ENCODE data around the gene UGGT1.
A peak's percentile ranks its signal among the peaks of the same experiment; 100 is the strongest.

DNA sequence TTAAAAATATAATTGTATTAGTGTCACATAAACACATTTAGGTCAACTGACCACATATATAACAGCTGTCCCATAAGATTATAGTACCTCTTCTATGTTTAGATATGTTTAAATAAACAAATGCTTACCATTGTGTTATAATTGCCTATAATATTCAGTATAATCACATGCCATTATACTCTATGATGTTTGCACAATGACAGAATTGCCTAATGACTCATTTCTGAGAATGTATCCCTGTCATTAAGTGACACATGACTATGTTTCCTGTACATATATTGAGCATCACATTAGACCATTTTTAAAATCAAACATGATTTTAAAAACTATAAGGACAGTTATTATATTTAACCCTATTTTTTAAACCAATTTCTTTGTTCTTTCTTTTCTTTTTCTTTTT lies 137.9 kb downstream of the UGGT1 start:
- TF ChIP-seq CTCF (IDR thresholded peaks at IDR 0.05; ENCODE audit: extremely low read depth in 1 of 2, insufficient read depth in 1 of 2, low read depth in 1 of 2, low read length in 2 of 2) (no peak), EZH2 (IDR thresholded peaks at IDR 0.05; ENCODE audit: borderline replicate concordance, low read depth, low read length, severe bottlenecking) (no peak), POLR2AphosphoS5 (IDR thresholded peaks at IDR 0.05; ENCODE audit: insufficient read depth, low read depth, low read length) (no peak), POLR2A (IDR thresholded peaks at IDR 0.05; ENCODE audit: low read depth, low read length) (no peak), MAX (IDR thresholded peaks at IDR 0.05; ENCODE audit: insufficient read depth, insufficient read length) (no peak), MYC (IDR thresholded peaks at IDR 0.05; ENCODE audit: low read depth, low read length) (no peak), GATA2 (IDR thresholded peaks at IDR 0.05; ENCODE audit: insufficient read depth, insufficient read length, low read depth, low read length) (no peak), FOS (IDR thresholded peaks at IDR 0.05; ENCODE audit: borderline replicate concordance, insufficient read depth, low read length) (peak; percentile 82)

Measured in endothelial cell of umbilical vein (primary cell).